K562 (cell line): ENCODE results near the gene NMNAT3. TPM values are rescaled to one million over a fixed set of nuclear protein-coding genes. Genes with fewer than 3 reads are reported as not detected.

Experiments
- ATAC-seq: fragments of 200-7000 bp; cut with Tn5 transposase; 3 replicates; pipeline ENCODE4 v1.9.1; 2020; ENCODE audit warnings: moderate library complexity
- BruUV-seq: library from RNA; stranded (reverse); fragments of 400-500 nt; replicated peaks from 2 replicates; lab custom pipeline; 2021; lab: Mats Ljungman, UMichigan
- CTCF ChIA-PET: fragments of 300-600 bp; formaldehyde crosslinking; extraction: SDS; loops from one replicate; lab custom pipeline; 2021; ENCODE audit warnings: low intra/inter-chr PET ratio; lab: Yijun Ruan, JAX
- POLR2A ChIA-PET: fragments of 300-600, 350-650 bp; sonication (Branson Sonifier 250); formaldehyde crosslinking; extraction: SDS; loops from one replicate; lab custom pipeline; 2021; ENCODE audit warnings: antibody characterized with exemption, inconsistent platforms; lab: Yijun Ruan, JAX
- DNase-seq, 4 experiments: peaks; one replicate each; pipeline versions ENCODE4 v3.0.0 to v3.0.0-alpha.2; 2011 to 2018; ENCODE audit warnings: low spot score in 3 of 4, mixed read lengths in 3 of 4; ENCODE audit errors: extremely low read depth in 1 of 4
- FAIRE-seq: peaks from 2 replicates; lab custom pipeline; 2011; peaks lifted over from hg19 to GRCh38; lab: Jason Lieb, UNC
- H2AFZ ChIP-seq: 2 replicates; pipeline ENCODE4 v1.6.0; 2011; ENCODE audit warnings: low read depth, low read length, control low read depth, inconsistent platforms
- H3K27ac ChIP-seq: fragments of 200-600 bp; 3 replicates; pipeline ENCODE4 v1.8.0; 2011; ENCODE audit warnings: low read depth, mild to moderate bottlenecking, control low read depth, inconsistent platforms, low read length, moderate library complexity, mixed read lengths; ENCODE audit errors: extremely low read depth
- H3K27me3 ChIP-seq, 2 experiments: fragments of 300-600 bp in 1 of 2; 2 replicates in 1 of 2; 3 replicates in 1 of 2; pipeline versions ENCODE4 v1.6.0 to v1.8.0; 2011; ENCODE audit warnings: inconsistent platforms in 2 of 2, low read length in 2 of 2, mild to moderate bottlenecking in 1 of 2, mixed read lengths in 1 of 2, moderate library complexity in 1 of 2; ENCODE audit not compliant: control insufficient read depth in 2 of 2, insufficient read depth in 2 of 2
- H3K36me3 ChIP-seq: fragments of 300-600 bp; 3 replicates; pipeline ENCODE4 v1.8.0; 2011; ENCODE audit warnings: mild to moderate bottlenecking, low read length, inconsistent platforms; ENCODE audit not compliant: control insufficient read depth, insufficient read depth
- H3K4me1 ChIP-seq, 2 experiments: fragments of 200-600 bp in 1 of 2; replicated peaks in 1 of 2; 2 replicates in 1 of 2; 3 replicates in 1 of 2; pipeline versions ENCODE4 v1.5.1 to v1.8.0; 2011; ENCODE audit warnings: inconsistent platforms in 2 of 2, low read length in 2 of 2, mild to moderate bottlenecking in 1 of 2, mixed read lengths in 1 of 2, moderate library complexity in 1 of 2; ENCODE audit not compliant: control insufficient read depth in 2 of 2, insufficient read depth in 2 of 2
- H3K4me2 ChIP-seq: 2 replicates; pipeline ENCODE4 v1.6.1; 2011; ENCODE audit warnings: low read length, control low read depth, inconsistent platforms, mixed read lengths; ENCODE audit not compliant: insufficient read depth
- H3K4me3 ChIP-seq: fragments of 200-600 bp; sonication (generic), shearing (Covaris generic); 2 replicates; pipeline ENCODE4 v1.5.1; 2016; ENCODE audit warnings: control low read depth, inconsistent platforms
- H3K79me2 ChIP-seq: fragments of 200-600 bp; 3 replicates; pipeline ENCODE4 v1.8.0; 2011; ENCODE audit warnings: low read length, inconsistent platforms; ENCODE audit not compliant: control insufficient read depth, insufficient read depth
- H3K9ac ChIP-seq, 2 experiments: 2 replicates each; pipeline versions ENCODE4 v1.6.0 to v1.6.1; 2011; ENCODE audit warnings: low read depth in 2 of 2, low read length in 2 of 2, control low read depth in 1 of 2, inconsistent platforms in 1 of 2, mild to moderate bottlenecking in 1 of 2, mixed read lengths in 1 of 2; ENCODE audit not compliant: insufficient read depth in 1 of 2
- H3K9me1 ChIP-seq: one replicate; pipeline ENCODE4 v1.6.0; 2011; ENCODE audit warnings: inconsistent platforms, mild to moderate bottlenecking, low read length, moderate library complexity; ENCODE audit not compliant: control insufficient read depth, insufficient read depth
- H3K9me3 ChIP-seq: replicated peaks from 2 replicates; pipeline ENCODE4 v1.5.1; 2011; ENCODE audit warnings: low read depth, low read length, inconsistent platforms; ENCODE audit not compliant: control insufficient read depth, insufficient read depth
- H4K20me1 ChIP-seq: replicated peaks from 2 replicates; pipeline ENCODE4 v1.6.1; 2011; ENCODE audit warnings: low read length, inconsistent platforms, mixed read lengths; ENCODE audit not compliant: control insufficient read depth, insufficient read depth
- ETS1 ChIP-seq: conservative IDR thresholded peaks from 2 replicates; pipeline ENCODE4 v1.6.1; 2011; ENCODE audit warnings: low read depth, mild to moderate bottlenecking, low read length; ENCODE audit not compliant: control insufficient read depth
- GABPA ChIP-seq: fragments of 200-800 bp; sonication (Bioruptor generic); conservative IDR thresholded peaks from 2 replicates; pipeline ENCODE4 v1.6.1; 2016; ENCODE audit warnings: low read depth, missing genetic modification characterization, missing compliant biosample characterization
- KAT8 ChIP-seq: fragments of 450-650 bp; IDR thresholded peaks from 2 replicates; pipeline ENCODE4 v1.6.1; 2016; ENCODE audit warnings: low read depth, mild to moderate bottlenecking
- MCM5 ChIP-seq: fragments of 450-650 bp; IDR thresholded peaks from 2 replicates; pipeline ENCODE4 v1.6.1; 2016; ENCODE audit warnings: low read depth
- PML ChIP-seq: IDR thresholded peaks from 2 replicates; pipeline ENCODE4 v1.6.1; 2012; ENCODE audit warnings: low read length, inconsistent platforms
- SREBF1 ChIP-seq: fragments of 150-350 bp; IDR thresholded peaks from 2 replicates; pipeline ENCODE4 v1.6.1; 2014; ENCODE audit warnings: antibody characterized with exemption, low read depth, low read length, borderline replicate concordance
- XRCC4 ChIP-seq: IDR thresholded peaks from one replicate; pipeline ENCODE4 v1.6.1; 2011; ENCODE audit not compliant: insufficient read depth, insufficient read length; ENCODE audit errors: extremely low read depth
- ZNF277 ChIP-seq: fragments of 250-450 bp; sonication (Bioruptor Pico); IDR thresholded peaks from 2 replicates; pipeline ENCODE4 v1.8.0; 2022; ENCODE audit warnings: inconsistent platforms, mild to moderate bottlenecking, moderate library complexity, borderline replicate concordance
- WGBS: fragments of 100-300 bp; shearing (Covaris generic); methylation state at CpG from one replicate; pipeline ENCODE4 v1.1.6; 2016; ENCODE audit warnings: low coverage, mixed read lengths; ENCODE audit not compliant: insufficient coverage; ENCODE audit errors: missing lambda C conversion rate; 5-methylcytosine and 5-hydroxymethylcytosine counted together
- in situ Hi-C: fragments of 300-500 bp; cut with MboI; formaldehyde crosslinking; loops from 4 replicates; pipeline ENCODE4 v1.15.0; 2018; ENCODE audit warnings: inconsistent platforms, mixed read lengths
- intact Hi-C: fragments of 100-400 bp; cut with micrococcal nuclease; formaldehyde crosslinking; loops from 2 replicates; pipeline ENCODE4 v1.14.2; 2022
- polyA plus RNA-seq, 8 experiments: library from polyadenylated mRNA; depleted of rRNA in 4 of 8; stranded (reverse) in 5 of 8; unstranded in 3 of 8; fragments of >200 nt; fragmentation: Nextera tagmentation in 2 of 8; fragmentation: Illumina TruSeq in 1 of 8; extraction: Ambion mirVana in 2 of 8; extraction: Trizol in 1 of 8; gene quantifications; 2 replicates each; pipeline versions ENCODE4 v1.2.1 to v1.2.3, GENCODE V29; 2011 to 2014; ENCODE audit warnings: inconsistent platforms in 1 of 8, missing spikeins in 1 of 8
- total RNA-seq, 7 experiments: library from RNA; depleted of rRNA in 6 of 7; stranded (reverse); fragments of >200 nt in 6 of 7; fragmentation: Illumina TruSeq in 2 of 7; extraction: Trizol in 2 of 7; gene quantifications; 2 replicates each; pipeline versions ENCODE4 v1.2.1 to v1.2.3, GENCODE V29; 2011 to 2021; ENCODE audit warnings: low replicate concordance in 1 of 7
- TF ChIP-seq, protein P1 (sequence below): sonication (generic); formaldehyde crosslinking; IDR thresholded peaks from 2 replicates; pipeline ENCODE4 v1.5.0; 2020; ENCODE audit warnings: missing genetic modification reagents
- TF ChIP-seq, protein P2 (sequence below): fragments of 450-650 bp; formaldehyde crosslinking; IDR thresholded peaks from 2 replicates; pipeline ENCODE4 v1.4.0; 2022; ENCODE audit warnings: mild to moderate bottlenecking, moderate library complexity

The NMNAT3 gene
- total and polyA plus RNA-seq, 9 of the 15 experiments (the other 6 are each of a cell fraction or from before 2014, with no cell fraction given), result 2.3 to 12.5 (median 6.6) TPM

- Histone ChIP-seq H2AFZ (no peak overlapping the region), H3K9ac (no peak overlapping the region), H3K4me1 (no peaks in the 10 kb centered on the region), H3K27ac (no peak overlapping the region), H3K79me2 (no peaks in the 10 kb centered on the region), H3K4me2 (no peak overlapping the region), H3K4me3 (no peak overlapping the region)
- no peak for ATAC-seq
- 0% methylated on average over 3 of the region's 3 CpGs for WGBS
- in situ Hi-C loops, result no loop called here
- POLR2A ChIA-PET, result no interaction called here
- TF ChIP-seq, protein P1, sequence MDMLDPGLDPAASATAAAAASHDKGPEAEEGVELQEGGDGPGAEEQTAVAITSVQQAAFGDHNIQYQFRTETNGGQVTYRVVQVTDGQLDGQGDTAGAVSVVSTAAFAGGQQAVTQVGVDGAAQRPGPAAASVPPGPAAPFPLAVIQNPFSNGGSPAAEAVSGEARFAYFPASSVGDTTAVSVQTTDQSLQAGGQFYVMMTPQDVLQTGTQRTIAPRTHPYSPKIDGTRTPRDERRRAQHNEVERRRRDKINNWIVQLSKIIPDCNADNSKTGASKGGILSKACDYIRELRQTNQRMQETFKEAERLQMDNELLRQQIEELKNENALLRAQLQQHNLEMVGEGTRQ (CRISPR knock-in tag), result no peak
- TF ChIP-seq, protein P2, sequence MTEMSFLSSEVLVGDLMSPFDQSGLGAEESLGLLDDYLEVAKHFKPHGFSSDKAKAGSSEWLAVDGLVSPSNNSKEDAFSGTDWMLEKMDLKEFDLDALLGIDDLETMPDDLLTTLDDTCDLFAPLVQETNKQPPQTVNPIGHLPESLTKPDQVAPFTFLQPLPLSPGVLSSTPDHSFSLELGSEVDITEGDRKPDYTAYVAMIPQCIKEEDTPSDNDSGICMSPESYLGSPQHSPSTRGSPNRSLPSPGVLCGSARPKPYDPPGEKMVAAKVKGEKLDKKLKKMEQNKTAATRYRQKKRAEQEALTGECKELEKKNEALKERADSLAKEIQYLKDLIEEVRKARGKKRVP (CRISPR knock-in tag), result no peak
- TF ChIP-seq SREBF1 (no peak), GABPA (tag) (no peak), KAT8 (no peak), MCM5 (no peak), ETS1 (no peak), ZNF277 (CRISPR knock-in tag) (no peak), PML (no peak), XRCC4 (no peak)
- TF ChIP-seq, all 486 proteins: peak for 0
- BruUV-seq, result no TSS peak
- Histone ChIP-seq H3K9me3 (no peaks in the 10 kb centered on the region), H3K36me3 (no peaks in the 10 kb centered on the region), H4K20me1 (no peaks in the 10 kb centered on the region), H3K27me3 (no peaks in the 10 kb centered on the region), H3K9me1 (no peaks in the 10 kb centered on the region)
- no peak for DNase-seq
- CTCF ChIA-PET, result no interaction called here
- no peak for FAIRE-seq
- intact Hi-C loops, result no loop called here
Observed at GRCh38 chr3:139617672-139618268, 60.0 kb downstream of the NMNAT3 start.
